Endodermal cell (in vitro differentiated cells): Measurements from ENCODE around the gene CD38. TPM values are rescaled to one million over a fixed set of nuclear protein-coding genes. Genes with fewer than 3 reads are reported as not detected.

Experiments
- DNase-seq: peaks from one replicate; pipeline ENCODE4 v3.0.0-alpha.2; 2017
- H3K27ac ChIP-seq: 2 replicates; pipeline ENCODE4 v1.5.1; 2013; ENCODE audit warnings: mild to moderate bottlenecking, low read depth, low read length, moderate library complexity
- H3K27me3 ChIP-seq: 2 replicates; pipeline ENCODE4 v1.6.1; 2013; ENCODE audit warnings: mild to moderate bottlenecking, low read length, moderate library complexity; ENCODE audit not compliant: insufficient read depth, control insufficient read depth, poor library complexity, severe bottlenecking
- H3K36me3 ChIP-seq: 2 replicates; pipeline ENCODE4 v1.7.0; 2013; ENCODE audit warnings: mild to moderate bottlenecking, low read length, moderate library complexity; ENCODE audit not compliant: control insufficient read depth, insufficient read depth
- H3K4me1 ChIP-seq: one replicate; pipeline ENCODE4 v1.7.0; 2013; ENCODE audit warnings: low read length; ENCODE audit not compliant: control insufficient read depth, insufficient read depth
- H3K4me3 ChIP-seq: 2 replicates; pipeline ENCODE4 v1.5.1; 2013; ENCODE audit warnings: mild to moderate bottlenecking, low read length, moderate library complexity
- H3K9ac ChIP-seq: 2 replicates; pipeline ENCODE4 v1.6.1; 2013; ENCODE audit warnings: mild to moderate bottlenecking, low read length, moderate library complexity; ENCODE audit not compliant: poor library complexity, severe bottlenecking; ENCODE audit errors: extremely low read depth
- H3K9me3 ChIP-seq: 2 replicates; pipeline ENCODE4 v1.6.1; 2013; ENCODE audit warnings: mild to moderate bottlenecking, low read length, moderate library complexity; ENCODE audit not compliant: control insufficient read depth
- H3K27ac Mint-ChIP-seq: 2 replicates; pipeline ENCODE4 v1.8.0; 2020; ENCODE audit warnings: mixed read lengths
- H3K27me3 Mint-ChIP-seq: 2 replicates; pipeline ENCODE4 v1.8.0; 2021; ENCODE audit warnings: mild to moderate bottlenecking, mixed read lengths; ENCODE audit not compliant: insufficient read depth
- H3K36me3 Mint-ChIP-seq: 2 replicates; pipeline ENCODE4 v1.8.0; 2020; ENCODE audit warnings: low read depth, mixed read lengths
- H3K4me1 Mint-ChIP-seq: 2 replicates; pipeline ENCODE4 v1.8.0; 2020; ENCODE audit warnings: mixed read lengths
- H3K4me3 Mint-ChIP-seq: 2 replicates; pipeline ENCODE4 v1.8.0; 2020; ENCODE audit warnings: mild to moderate bottlenecking, moderate library complexity, mixed read lengths
- H3K9me3 Mint-ChIP-seq: 2 replicates; pipeline ENCODE4 v1.8.0; 2020; ENCODE audit warnings: mild to moderate bottlenecking, mixed read lengths
- WGBS, 2 experiments: methylation state at CpG; one replicate each; pipeline versions ENCODE4 v1.1.5 to v1.1.7; 2013; ENCODE audit warnings: missing lambda C conversion rate in 2 of 2, mixed read lengths in 1 of 2; ENCODE audit not compliant: insufficient coverage in 1 of 2, insufficient read length in 1 of 2; 5-methylcytosine and 5-hydroxymethylcytosine counted together
- total RNA-seq, 2 donors: library from RNA; stranded (reverse); fragmentation: NEBNext Ultra II Directional in 1 of 2; extraction: Animal tissue kit (Norgen Biotek cat#: 25700) in 1 of 2; gene quantifications; 2 replicates in 1 of 2; 3 replicates in 1 of 2; pipeline ENCODE4 v1.2.1, GENCODE V29; 2021
- TF ChIP-seq, protein P1 (sequence below): fragments of 200-600 bp; sonication (generic); conservative IDR thresholded peaks from 2 replicates; pipeline ENCODE4 v1.5.0; 2021; ENCODE audit warnings: antibody characterized with exemption, mild to moderate bottlenecking

The CD38 gene
- total RNA-seq, 2 donors from 2014 or later: 0.11 TPM; not detected in 1

DNA sequence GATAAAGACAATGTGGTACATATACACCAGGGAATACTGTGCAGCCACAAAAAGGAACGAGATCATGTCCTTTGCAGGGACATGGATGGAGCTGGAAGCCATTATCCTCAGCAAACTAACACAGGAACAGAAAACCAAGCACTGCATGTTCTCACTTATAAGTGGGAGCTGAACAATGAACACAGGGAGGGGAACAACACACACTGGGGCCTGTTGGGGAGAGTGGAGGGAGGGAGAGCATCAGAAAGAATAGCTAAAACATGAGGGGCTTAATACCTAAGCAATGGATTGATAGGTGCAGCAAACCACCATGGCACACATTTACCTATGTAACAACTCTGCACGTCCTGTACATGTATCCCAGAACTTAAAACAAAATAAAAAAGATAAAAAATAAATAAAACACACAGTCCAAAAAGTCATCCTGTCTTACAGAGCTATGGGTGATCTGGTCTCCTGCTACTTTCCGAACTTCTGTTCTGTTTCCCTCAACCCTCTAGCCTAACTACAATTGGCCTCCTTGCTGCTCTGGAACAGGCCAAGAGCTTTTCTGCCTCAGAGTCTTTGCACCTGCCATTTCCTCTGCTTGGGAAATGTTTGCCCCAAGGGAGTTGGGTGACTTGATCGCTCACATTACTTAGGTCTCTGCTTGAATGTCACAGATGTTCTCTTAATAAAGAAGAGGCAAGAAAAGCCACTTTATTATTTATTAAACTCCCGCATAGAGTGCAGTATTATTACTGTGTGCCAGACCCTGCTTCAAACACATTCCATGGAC lies 1.1 kb upstream of the CD38 start:
- no peaks in the 10 kb centered on the region for H3K9me3 Mint-ChIP-seq
- H3K36me3 Mint-ChIP-seq: no peaks in the 10 kb centered on the region
- TF ChIP-seq, protein P1, sequence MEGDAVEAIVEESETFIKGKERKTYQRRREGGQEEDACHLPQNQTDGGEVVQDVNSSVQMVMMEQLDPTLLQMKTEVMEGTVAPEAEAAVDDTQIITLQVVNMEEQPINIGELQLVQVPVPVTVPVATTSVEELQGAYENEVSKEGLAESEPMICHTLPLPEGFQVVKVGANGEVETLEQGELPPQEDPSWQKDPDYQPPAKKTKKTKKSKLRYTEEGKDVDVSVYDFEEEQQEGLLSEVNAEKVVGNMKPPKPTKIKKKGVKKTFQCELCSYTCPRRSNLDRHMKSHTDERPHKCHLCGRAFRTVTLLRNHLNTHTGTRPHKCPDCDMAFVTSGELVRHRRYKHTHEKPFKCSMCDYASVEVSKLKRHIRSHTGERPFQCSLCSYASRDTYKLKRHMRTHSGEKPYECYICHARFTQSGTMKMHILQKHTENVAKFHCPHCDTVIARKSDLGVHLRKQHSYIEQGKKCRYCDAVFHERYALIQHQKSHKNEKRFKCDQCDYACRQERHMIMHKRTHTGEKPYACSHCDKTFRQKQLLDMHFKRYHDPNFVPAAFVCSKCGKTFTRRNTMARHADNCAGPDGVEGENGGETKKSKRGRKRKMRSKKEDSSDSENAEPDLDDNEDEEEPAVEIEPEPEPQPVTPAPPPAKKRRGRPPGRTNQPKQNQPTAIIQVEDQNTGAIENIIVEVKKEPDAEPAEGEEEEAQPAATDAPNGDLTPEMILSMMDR: no peak
- Histone ChIP-seq H3K36me3 (no peaks in the 10 kb centered on the region), H3K4me3 (no peak overlapping the region), H3K9ac (no peak overlapping the region), H3K4me1 (no peaks in the 10 kb centered on the region), H3K9me3 (no peaks in the 10 kb centered on the region), H3K27ac (no peak overlapping the region), H3K27me3 (peaks cover 79% of the 10 kb centered on the region)
- H3K27ac Mint-ChIP-seq: no peak overlapping the region
- WGBS, 2 experiments: 87 to 95% methylated on average over 3 to 5 of the region's 5 CpGs
- H3K4me1 Mint-ChIP-seq: peaks cover 10% of the 10 kb centered on the region
- H3K4me3 Mint-ChIP-seq: no peak overlapping the region
- peaks cover 87% of the 10 kb centered on the region for H3K27me3 Mint-ChIP-seq
- no peak for DNase-seq

DNA sequence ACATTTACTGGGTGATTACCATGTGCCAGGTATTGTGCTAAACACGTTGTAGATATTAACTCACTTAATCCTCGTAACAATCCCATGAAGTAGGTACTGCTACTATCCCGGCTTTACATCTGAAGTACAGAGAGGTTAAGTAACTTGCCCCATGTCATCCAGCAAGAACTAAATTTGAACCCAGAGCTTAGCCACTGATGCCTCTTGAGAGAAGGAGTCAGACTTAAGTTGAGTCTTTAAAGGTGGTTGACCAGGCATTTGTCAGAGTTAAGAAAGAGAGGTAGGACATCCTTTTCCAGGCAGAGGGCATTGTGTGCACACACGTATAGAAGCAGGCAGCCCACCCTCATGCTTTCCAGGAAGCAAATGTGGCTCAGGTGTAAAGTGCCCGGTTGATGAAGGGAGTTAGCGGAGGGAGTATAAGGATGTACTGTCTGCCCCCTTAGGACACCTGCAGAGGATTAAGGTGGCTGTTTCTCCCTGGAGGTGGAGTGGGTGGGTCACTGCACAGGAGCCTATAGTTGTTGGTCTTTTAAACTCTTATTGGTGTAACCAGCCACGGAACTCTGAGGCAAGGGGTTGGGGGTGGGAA lies 335 bp upstream of the CD38 start:
- Histone ChIP-seq H3K36me3 (no peaks in the 10 kb centered on the region), H3K4me1 (no peaks in the 10 kb centered on the region), H3K9ac (no peak overlapping the region), H3K9me3 (no peaks in the 10 kb centered on the region), H3K4me3 (peak overlapping the region; percentile 76), H3K27ac (no peak overlapping the region), H3K27me3 (peaks cover 72% of the 10 kb centered on the region)
- Mint-ChIP-seq H3K27ac (no peak overlapping the region), H3K4me3 (peak overlapping the region; percentile 57), H3K36me3 (no peaks in the 10 kb centered on the region), H3K27me3 (peaks cover 82% of the 10 kb centered on the region), H3K4me1 (peaks cover 10% of the 10 kb centered on the region), H3K9me3 (no peaks in the 10 kb centered on the region)
- DNase-seq: no peak
- WGBS, 2 experiments: 70 to 77% methylated on average over 4 to 7 of the region's 7 CpGs
- TF ChIP-seq, protein P1: no peak

DNA sequence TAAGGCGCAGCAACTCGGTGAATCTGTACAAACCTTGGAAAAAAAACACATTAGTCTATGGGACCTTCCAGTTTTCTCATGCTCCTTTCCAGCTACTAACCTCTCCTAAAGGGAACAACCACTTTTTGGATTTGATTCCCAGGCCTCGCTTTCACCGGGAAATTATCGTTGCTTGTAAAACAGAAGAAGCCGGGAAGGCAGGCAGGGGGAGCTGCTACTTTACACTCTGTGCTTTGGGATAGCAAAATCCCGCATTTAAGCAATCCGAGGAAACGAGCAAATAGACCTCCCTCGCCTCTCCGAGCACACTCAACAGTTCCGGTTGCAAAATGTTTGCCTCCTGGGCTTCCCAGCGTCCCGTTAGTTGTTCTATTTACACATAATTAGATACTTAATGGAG lies 1.2 kb downstream of the CD38 start:
- Histone ChIP-seq H3K27me3 (peaks cover 66% of the 10 kb centered on the region), H3K4me1 (no peaks in the 10 kb centered on the region), H3K27ac (no peak overlapping the region), H3K4me3 (peak overlapping the region; percentile 76), H3K9me3 (no peaks in the 10 kb centered on the region), H3K9ac (no peak overlapping the region), H3K36me3 (no peaks in the 10 kb centered on the region)
- 4 to 7% methylated on average over 8 to 14 of the region's 14 CpGs for WGBS, 2 experiments
- no peaks in the 10 kb centered on the region for H3K36me3 Mint-ChIP-seq
- peaks cover 76% of the 10 kb centered on the region for H3K27me3 Mint-ChIP-seq
- DNase-seq: peak; percentile 75
- TF ChIP-seq, protein P1: peak; percentile 64
- peaks cover 10% of the 10 kb centered on the region for H3K4me1 Mint-ChIP-seq
- no peaks in the 10 kb centered on the region for H3K9me3 Mint-ChIP-seq
- peak overlapping the region; percentile 57 for H3K4me3 Mint-ChIP-seq
- no peak overlapping the region for H3K27ac Mint-ChIP-seq
